Dendritic cell treated with granulocyte-macrophage colony-stimulating factor and Interleukin-4, amounts not matched to agents 40 ng/mL and 50 ng/mL, for 4 days (primary cell): ENCODE results near the gene MROH9.
"Not testable (repeated sequence)": the region's sequence is repeated elsewhere in the genome, so short reads cannot be mapped to it uniquely, and the experiment has no call there.

ENCODE experiments used
- H3K27ac Mint-ChIP-seq: one replicate; pipeline ENCODE4 v1.8.0; 2022; ENCODE audit warnings: mild to moderate bottlenecking, mixed read lengths
- H3K27me3 Mint-ChIP-seq: one replicate; pipeline ENCODE4 v1.8.0; 2022; ENCODE audit warnings: mild to moderate bottlenecking, mixed read lengths
- H3K36me3 Mint-ChIP-seq: one replicate; pipeline ENCODE4 v1.8.0; 2022; ENCODE audit warnings: low read depth, mixed read lengths
- H3K4me1 Mint-ChIP-seq: one replicate; pipeline ENCODE4 v1.8.0; 2022; ENCODE audit warnings: low read depth, mixed read lengths
- H3K4me3 Mint-ChIP-seq: one replicate; pipeline ENCODE4 v1.8.0; 2022; ENCODE audit warnings: mild to moderate bottlenecking, moderate library complexity, mixed read lengths
- H3K9me3 Mint-ChIP-seq: one replicate; pipeline ENCODE4 v1.8.0; 2022; ENCODE audit warnings: mixed read lengths
- intact Hi-C: fragments of 100-400 bp; cut with micrococcal nuclease; formaldehyde crosslinking; loops from one replicate; pipeline ENCODE4 v1.15.0; 2022

Gene MROH9, protein sequence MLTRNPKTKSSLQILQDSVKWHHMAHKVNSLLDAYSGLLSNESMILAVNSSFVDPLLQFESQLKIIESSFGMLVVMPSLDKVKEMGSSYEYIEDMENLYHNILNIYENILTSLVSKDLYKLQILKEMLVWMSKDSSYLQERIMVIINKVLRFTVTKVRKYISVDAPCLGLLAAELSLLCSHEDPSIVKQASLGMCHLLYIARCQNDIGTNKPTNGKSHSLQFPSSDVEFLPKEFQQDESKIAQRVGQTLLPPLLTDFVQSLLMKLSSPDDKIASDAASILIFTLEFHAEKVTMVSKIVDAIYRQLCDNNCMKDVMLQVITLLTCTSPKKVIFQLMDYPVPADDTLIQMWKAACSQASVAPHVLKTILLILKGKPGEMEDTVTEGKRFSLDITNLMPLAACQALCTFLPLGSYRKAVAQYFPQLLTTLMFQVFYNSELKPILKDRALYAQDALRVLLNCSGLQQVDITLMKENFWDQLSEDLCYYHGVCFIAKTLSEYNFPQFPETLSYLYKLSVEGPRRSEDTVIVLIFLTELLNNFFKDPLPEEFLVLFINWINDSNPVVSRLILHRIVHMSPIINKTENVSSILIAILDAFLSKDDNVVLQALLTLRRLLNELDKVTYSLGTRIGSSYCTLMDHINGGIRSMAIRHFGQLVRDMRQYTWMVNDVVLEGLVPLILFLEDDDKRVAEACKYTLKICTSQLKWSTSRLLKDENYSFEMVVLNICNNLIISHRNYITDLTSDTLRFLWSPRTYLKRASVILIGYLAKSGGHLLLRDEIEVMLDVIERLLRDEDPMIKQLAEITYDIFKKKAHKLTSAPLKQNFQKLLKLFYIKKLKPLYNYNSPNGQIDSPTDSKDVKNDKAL

DNA sequence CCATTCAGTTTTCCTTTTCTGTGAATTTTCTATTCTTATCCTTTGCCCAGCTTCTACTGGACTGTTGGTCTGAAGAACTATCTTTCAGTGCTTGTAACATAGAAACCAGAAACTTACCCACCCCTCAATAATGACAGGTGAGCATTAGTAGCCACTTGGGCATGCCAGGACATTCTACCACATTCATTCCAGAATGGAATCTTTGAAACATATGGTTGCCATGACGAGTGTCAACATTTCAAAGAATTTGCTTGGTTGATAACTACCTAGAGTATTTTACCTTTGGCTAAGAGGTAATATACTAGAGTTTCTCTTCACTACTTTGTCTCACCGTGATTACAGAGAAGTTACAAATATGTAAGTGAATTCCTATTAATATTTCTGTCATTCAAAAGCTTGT, at the start of gene MROH9:
Gene MROH9 (plus strand): TSS at position 304 of the 400 bp plus-strand sequence. CDS start 10,023 bp downstream, outside the sequence.
- Mint-ChIP-seq H3K9me3 (no peaks in the 10 kb centered on the region), H3K4me3 (no peak within 1 kb of the TSS), H3K27ac (no peak within 1 kb of the TSS), H3K27me3 (no peaks in the 10 kb centered on the region), H3K36me3 (no peaks in the 10 kb centered on the region), H3K4me1 (no peaks in the 10 kb centered on the region)
- intact Hi-C loops, result no loop called here

DNA sequence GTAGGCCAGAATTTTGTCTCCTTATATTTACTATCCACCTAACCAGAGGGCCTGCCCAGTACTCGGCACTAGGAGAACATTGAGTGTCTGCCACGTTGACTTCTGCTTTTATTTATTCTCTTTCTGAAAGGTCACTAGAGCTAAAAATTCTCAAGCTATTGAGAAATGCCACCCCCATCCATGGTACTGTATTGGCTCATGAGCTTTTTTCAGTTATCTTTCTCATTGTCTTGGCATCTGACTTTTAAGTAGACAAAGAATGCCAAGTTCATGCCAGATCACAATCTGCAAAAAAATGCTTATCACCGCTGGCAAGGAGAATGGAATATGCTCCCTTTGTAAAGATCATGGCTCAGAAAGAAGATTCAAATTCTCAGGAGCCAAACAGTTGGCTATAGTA, 49.8 kb upstream of the MROH9 start:
- Mint-ChIP-seq H3K27ac (no peak overlapping the region), H3K36me3 (no peaks in the 10 kb centered on the region), H3K4me3 (no peak overlapping the region), H3K4me1 (no peaks in the 10 kb centered on the region), H3K27me3 (no peaks in the 10 kb centered on the region), H3K9me3 (no peaks in the 10 kb centered on the region)
- intact Hi-C loops, result no loop called here

DNA sequence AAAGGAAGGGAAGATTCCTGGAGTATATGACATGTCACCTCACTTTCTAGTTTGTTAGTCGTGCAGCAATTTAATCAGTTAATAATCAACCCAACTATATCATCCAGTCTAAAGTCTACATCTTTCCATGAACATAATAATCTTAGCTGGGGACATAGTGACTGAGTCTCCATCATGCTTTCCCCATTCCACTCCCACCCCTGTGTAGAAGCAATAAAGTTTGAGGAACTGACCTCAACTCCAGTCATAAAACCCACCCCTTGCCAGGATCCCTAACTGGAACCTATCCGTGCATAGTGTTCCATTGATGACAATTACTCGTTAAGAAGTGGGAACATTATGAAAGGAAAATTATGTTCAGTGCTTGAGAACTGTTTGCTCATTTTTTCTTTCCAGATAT, 48.9 kb upstream of the MROH9 start:
- Mint-ChIP-seq H3K36me3 (no peaks in the 10 kb centered on the region), H3K27me3 (no peaks in the 10 kb centered on the region), H3K27ac (no peak overlapping the region), H3K9me3 (no peaks in the 10 kb centered on the region), H3K4me1 (no peaks in the 10 kb centered on the region), H3K4me3 (no peak overlapping the region)
- intact Hi-C loops, result no loop called here

DNA sequence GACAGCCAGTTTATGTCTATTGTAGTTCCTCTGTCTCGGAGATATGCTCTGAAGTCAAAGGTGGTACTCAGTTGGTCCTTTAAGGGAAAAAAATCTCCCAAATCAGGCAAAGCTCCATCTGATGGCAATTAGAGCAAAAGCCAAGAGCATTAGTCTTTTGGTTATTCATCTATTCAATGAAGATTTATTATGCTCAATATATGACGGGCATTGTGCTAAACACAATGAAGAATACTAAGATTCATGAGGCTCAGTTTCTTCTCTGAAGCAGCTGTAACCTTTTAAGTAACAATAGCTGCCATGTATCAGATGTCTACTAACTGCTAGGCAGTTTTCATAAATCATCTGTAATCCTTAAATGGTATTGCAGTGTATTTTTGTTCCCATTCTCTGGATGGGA, 47.6 kb upstream of the MROH9 start:
- Mint-ChIP-seq H3K27me3 (no peaks in the 10 kb centered on the region), H3K27ac (no peak overlapping the region)
- intact Hi-C loops, result no loop called here

DNA sequence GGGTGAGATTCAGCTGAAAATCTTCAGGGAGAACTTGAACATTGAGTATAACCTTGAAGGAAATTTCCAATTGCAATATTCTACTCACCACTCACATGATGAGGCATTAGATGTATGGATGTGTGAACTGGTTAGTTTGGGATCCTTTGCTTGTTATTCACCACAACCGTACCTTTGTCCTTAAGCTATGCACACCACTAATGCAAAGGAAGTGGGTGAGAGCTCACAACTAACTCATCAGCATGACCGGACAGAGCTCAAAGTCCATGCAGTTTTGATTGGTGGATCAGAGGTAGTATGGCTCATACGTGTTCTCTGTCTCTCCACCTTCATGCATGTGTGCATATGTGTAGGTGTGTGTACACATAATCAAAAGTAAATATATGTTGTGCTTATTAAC, 43.5 kb upstream of the MROH9 start:
- Mint-ChIP-seq H3K4me3 (no peak overlapping the region), H3K27me3 (no peaks in the 10 kb centered on the region), H3K9me3 (no peaks in the 10 kb centered on the region), H3K4me1 (no peaks in the 10 kb centered on the region), H3K27ac (no peak overlapping the region), H3K36me3 (no peaks in the 10 kb centered on the region)
- intact Hi-C loops, result no loop called here

More for the DNA sequence above, 47.6 kb upstream of the MROH9 start:
- no peak overlapping the region for H3K4me3 Mint-ChIP-seq
- no peaks in the 10 kb centered on the region for H3K9me3 Mint-ChIP-seq
- no peaks in the 10 kb centered on the region for H3K36me3 Mint-ChIP-seq
- no peaks in the 10 kb centered on the region for H3K4me1 Mint-ChIP-seq

DNA sequence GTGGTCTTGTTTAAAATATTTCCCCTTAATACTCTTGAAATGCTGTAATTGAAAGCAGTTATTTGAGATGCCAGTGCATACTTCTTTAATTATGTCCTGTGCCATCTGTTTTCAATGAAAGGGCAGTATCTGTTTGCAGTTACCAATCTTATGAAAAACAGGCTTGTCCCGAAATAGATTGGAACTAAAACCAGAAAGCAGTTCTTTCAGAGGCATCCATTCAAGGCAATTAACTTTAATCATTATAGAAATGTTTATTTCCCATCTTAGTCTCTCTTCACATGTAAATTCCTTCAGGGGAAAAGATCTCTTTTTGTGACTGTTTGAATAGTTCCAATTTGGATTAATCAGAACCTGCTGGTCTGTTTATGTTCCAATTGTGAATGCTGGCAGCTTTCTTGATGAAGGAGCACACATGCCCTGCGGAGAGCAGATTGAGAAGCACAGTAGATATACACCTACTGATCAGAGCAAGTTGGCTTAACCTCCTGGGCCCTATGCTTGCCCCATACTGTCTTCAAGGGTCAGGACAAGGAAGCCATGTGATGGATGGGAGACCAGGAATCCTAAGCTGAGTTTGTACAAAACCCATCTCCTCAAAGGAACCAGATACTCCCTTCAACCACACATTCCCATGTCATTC, 41.6 kb upstream of the MROH9 start:
- Mint-ChIP-seq H3K27ac (no peak overlapping the region), H3K4me3 (no peak overlapping the region), H3K27me3 (no peaks in the 10 kb centered on the region), H3K36me3 (no peaks in the 10 kb centered on the region), H3K9me3 (no peaks in the 10 kb centered on the region), H3K4me1 (no peaks in the 10 kb centered on the region)
- intact Hi-C loops, result no loop called here

DNA sequence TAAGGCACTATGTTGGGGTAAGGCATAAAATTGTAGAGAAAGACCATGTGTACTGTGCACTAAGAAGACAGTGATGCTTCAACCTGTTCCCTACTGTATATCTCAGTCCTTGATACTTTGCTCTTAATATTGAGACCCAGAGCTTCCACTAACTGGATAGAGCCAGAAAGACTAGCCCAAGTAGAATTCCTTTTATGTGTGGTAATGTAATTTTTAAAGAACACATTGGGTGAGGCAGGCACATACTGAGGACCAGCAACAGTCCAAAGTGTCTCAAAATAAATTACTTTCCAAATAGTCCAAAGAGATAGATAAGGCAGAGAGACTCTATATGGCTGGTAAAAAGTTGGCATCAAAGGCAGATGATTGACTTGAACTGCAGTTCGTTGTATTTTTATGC, 31.4 kb upstream of the MROH9 start:
- no peaks in the 10 kb centered on the region for H3K27me3 Mint-ChIP-seq
- no peak overlapping the region for H3K27ac Mint-ChIP-seq
- no peaks in the 10 kb centered on the region for H3K9me3 Mint-ChIP-seq
- no peaks in the 10 kb centered on the region for H3K36me3 Mint-ChIP-seq
- intact Hi-C loops, result no loop called here
- no peaks in the 10 kb centered on the region for H3K4me1 Mint-ChIP-seq
- no peak overlapping the region for H3K4me3 Mint-ChIP-seq

DNA sequence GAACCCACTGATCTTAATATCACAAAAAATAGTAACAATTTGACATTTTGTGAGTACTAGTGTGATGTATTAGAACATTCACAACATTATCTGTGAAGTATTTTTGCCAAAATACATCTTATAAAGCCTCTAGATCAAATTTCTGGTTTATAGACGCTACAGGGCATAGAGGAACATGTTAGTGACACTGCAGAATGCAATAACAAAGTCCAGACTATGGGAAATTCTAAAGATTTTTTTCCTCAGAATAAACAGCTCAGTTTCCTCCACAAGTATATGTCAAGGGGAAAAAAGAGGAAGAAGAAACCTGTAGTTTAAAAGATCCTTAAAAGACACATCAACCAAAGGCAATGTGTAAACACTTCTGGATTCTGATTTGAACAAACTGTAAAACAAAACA, 26.4 kb upstream of the MROH9 start:
- no peaks in the 10 kb centered on the region for H3K27me3 Mint-ChIP-seq
- no peak overlapping the region for H3K27ac Mint-ChIP-seq
- H3K9me3 Mint-ChIP-seq, result no peaks in the 10 kb centered on the region
- no peaks in the 10 kb centered on the region for H3K4me1 Mint-ChIP-seq
- H3K36me3 Mint-ChIP-seq, result no peaks in the 10 kb centered on the region
- no peak overlapping the region for H3K4me3 Mint-ChIP-seq
- intact Hi-C loops, result no loop called here

DNA sequence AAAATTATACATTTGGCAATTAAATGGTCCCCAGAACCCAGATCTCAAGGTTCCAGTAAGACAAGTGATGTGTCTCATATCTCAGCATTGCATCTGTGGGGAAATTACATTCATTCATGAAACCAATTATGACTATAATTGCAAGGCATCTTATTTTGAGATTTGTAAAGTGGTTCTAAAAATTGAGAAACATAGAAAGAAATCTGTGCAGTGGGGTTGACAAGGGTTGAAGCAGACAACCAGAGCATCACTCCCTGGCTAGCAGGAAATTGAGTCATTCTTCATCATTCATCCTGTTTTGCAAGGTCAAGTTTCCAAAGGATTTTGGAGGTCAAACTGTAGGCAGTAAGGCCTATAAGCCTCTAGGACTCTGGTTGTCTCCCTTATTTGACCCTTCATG, 25.1 kb upstream of the MROH9 start:
- no peak overlapping the region for H3K27ac Mint-ChIP-seq
- no peaks in the 10 kb centered on the region for H3K36me3 Mint-ChIP-seq
- intact Hi-C loops, result no loop called here
- H3K9me3 Mint-ChIP-seq, result peaks cover 7% of the 10 kb centered on the region
- H3K27me3 Mint-ChIP-seq, result no peaks in the 10 kb centered on the region
- no peaks in the 10 kb centered on the region for H3K4me1 Mint-ChIP-seq
- H3K4me3 Mint-ChIP-seq, result no peak overlapping the region

DNA sequence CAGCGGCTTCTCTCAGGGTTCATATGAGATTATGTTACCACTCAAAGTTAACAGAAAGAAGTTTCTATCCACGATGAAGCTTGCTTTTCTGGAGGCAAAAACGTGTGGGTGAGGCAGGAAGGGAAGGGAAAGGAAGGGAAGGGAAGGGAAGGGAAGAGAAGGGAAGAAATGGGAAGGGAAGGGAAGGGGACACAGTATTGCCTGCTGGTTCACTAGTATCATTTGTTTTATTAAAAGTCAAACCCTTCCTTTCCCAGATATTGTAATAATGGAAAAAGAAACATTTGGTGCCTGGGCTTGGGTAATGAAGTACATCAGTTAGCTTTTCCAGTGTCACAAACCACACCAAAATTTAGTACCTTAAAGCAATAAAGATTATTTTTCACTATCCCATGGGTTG, 18.0 kb upstream of the MROH9 start:
- intact Hi-C loops, result no loop called here
- no peak overlapping the region for H3K4me3 Mint-ChIP-seq
- H3K36me3 Mint-ChIP-seq, result no peaks in the 10 kb centered on the region
- no peaks in the 10 kb centered on the region for H3K4me1 Mint-ChIP-seq
- H3K27me3 Mint-ChIP-seq, result no peaks in the 10 kb centered on the region
- no peak overlapping the region for H3K27ac Mint-ChIP-seq
- H3K9me3 Mint-ChIP-seq, result peaks cover 44% of the 10 kb centered on the region

DNA sequence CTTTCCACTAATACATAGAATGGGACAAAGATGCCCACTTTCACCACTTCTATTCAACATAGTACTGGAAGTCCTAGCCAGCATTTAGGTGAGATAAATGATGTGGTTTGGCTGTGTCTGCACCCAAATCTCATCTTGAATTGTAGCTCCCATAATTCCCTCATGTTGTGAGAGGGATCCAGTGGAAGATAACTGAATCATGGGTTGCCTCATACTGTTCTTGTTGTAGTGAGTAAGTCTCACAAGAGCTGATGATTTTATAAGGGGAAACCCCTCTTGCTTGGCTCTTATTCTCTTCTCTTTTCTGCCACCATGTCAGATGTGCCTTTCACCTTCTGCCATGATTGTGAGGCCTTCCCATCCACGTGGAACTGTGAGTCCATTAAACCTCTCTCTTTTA, 10.7 kb upstream of the MROH9 start:
- intact Hi-C loops, result not testable (repeated sequence)

DNA sequence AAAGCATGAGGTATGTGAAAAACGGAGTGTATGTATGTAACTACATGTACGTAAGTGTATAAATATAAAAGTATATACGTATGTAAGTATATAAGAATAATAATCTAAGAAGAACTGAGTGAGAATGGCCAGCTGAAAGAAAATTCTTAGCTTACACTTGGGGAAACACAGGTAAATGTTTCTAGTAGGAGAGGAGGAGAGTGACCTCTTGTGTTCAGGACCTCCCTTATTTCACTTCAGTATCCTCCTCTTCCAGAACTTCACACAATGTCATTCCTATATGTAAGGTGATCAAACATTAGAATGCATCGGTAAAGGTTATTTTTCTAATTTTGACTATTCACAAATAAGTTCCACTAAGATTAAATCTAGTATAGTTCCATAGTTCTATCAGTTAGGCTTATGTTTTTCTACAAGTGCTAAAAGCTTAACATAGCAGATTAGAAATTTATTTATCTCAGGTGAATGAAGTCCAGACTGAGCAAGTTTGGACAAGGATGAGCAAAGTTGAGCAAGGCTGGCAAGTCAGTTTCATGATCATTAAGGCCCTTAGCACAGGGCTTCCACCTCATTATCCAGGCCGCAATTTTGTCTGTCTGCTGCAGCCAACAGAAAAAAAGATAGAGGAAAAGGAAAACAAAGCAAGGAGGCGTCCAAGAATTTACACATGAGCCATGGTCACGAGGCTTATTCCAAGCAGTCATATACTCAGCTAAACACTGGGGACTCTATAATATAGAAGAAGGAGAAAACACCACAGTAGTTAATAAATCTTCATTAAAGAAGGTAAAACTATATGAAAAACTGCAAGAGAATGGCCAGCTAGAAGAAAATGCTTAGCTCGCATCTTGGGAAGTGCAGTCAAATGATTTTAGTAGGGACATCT, 7.1 kb upstream of the MROH9 start:
- Mint-ChIP-seq H3K27me3 (no peaks in the 10 kb centered on the region), H3K27ac (no peak overlapping the region), H3K9me3 (no peaks in the 10 kb centered on the region), H3K4me3 (no peak overlapping the region), H3K36me3 (no peaks in the 10 kb centered on the region), H3K4me1 (no peaks in the 10 kb centered on the region)
- intact Hi-C loops, result loop anchor here (2.0 kb wide), 1 partner anchor 999 kb away; no protein-coding TSS in a partner anchor

More for the DNA sequence above, 10.7 kb upstream of the MROH9 start:
- H3K27ac Mint-ChIP-seq, H3K27me3 Mint-ChIP-seq, H3K4me3 Mint-ChIP-seq, H3K36me3 Mint-ChIP-seq, H3K4me1 Mint-ChIP-seq: not testable (repeated sequence)
- peaks cover 29% of the 10 kb centered on the region for H3K9me3 Mint-ChIP-seq

DNA sequence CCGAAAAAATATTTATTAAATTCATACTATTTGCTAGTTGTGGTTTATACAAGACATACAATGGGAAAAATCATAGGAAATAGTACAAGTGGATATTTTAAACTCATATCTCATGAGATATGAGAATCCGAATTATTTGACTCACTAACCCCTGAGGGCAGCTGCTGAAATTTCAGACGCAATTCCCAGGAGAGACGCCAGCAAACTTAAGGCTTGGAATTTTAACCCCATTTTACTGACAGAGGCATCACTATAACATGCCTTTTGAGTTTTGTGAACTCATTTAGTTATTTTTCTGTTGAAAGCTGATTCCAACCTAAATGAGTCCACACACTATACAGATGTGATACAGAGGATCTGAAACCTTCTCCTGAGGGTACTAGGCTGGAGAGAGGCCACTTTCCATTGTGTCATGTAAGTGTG, 5.9 kb upstream of the MROH9 start:
- Mint-ChIP-seq H3K36me3 (no peaks in the 10 kb centered on the region), H3K27me3 (no peaks in the 10 kb centered on the region), H3K4me1 (no peaks in the 10 kb centered on the region), H3K9me3 (no peaks in the 10 kb centered on the region), H3K4me3 (no peak overlapping the region), H3K27ac (no peak overlapping the region)
- intact Hi-C loops, result loop anchor here (2.0 kb wide), 1 partner anchor 1001 kb away; no protein-coding TSS in a partner anchor
